Common myeloid progenitor, CD34-positive (primary cell): ENCODE data around the gene OLAH. TPM values are rescaled to one million over a fixed set of nuclear protein-coding genes. Genes with fewer than 3 reads are reported as not detected.
"Not testable (repeated sequence)": the region's sequence is repeated elsewhere in the genome, so short reads cannot be mapped to it uniquely, and the experiment has no call there.

Source experiments
- CTCF ChIA-PET: fragments of 350-600 bp; sonication (Branson Sonifier 250); formaldehyde crosslinking; loops from one replicate; lab custom pipeline; 2021; ENCODE audit warnings: antibody characterized with exemption; lab: Charles Lee
- POLR2A ChIA-PET: fragments of 350-600 bp; sonication (Branson Sonifier 250); formaldehyde crosslinking; loops from one replicate; lab custom pipeline; 2021; ENCODE audit warnings: antibody characterized with exemption; lab: Charles Lee
- DNase-seq, 3 donors: peaks; one replicate each; pipeline versions ENCODE4 v3.0.0 to v3.0.0-alpha.2; 2013
- H3K27ac ChIP-seq, 2 experiments: 1 replicate in 1 of 2; 2 replicates in 1 of 2; pipeline ENCODE4 v1.7.0; 2013; ENCODE audit warnings: inconsistent platforms in 2 of 2, low read length in 2 of 2, mild to moderate bottlenecking in 2 of 2, low read depth in 1 of 2, moderate library complexity in 1 of 2; ENCODE audit not compliant: severe bottlenecking in 2 of 2, insufficient read depth in 1 of 2, poor library complexity in 1 of 2
- H3K27me3 ChIP-seq, 5 experiments: replicated peaks in 2 of 5; 1 replicate in 3 of 5; 2 replicates in 2 of 5; pipeline versions ENCODE4 v1.6.1 to v1.7.0; 2013; ENCODE audit warnings: low read length in 4 of 5, mild to moderate bottlenecking in 2 of 5, moderate library complexity in 2 of 5, inconsistent platforms in 1 of 5; ENCODE audit not compliant: insufficient read depth in 5 of 5, control insufficient read depth in 4 of 5
- H3K36me3 ChIP-seq, 4 experiments: 1 replicate in 2 of 4; 2 replicates in 2 of 4; pipeline versions ENCODE4 v1.6.1 to v1.7.0; 2013; ENCODE audit warnings: low read length in 3 of 4, control low read depth in 1 of 4, mild to moderate bottlenecking in 1 of 4; ENCODE audit not compliant: control insufficient read depth in 4 of 4, insufficient read depth in 4 of 4
- H3K4me1 ChIP-seq, 4 experiments: 1 replicate in 3 of 4; 2 replicates in 1 of 4; pipeline versions ENCODE4 v1.6.1 to v1.7.1; 2013; ENCODE audit warnings: low read length in 3 of 4, mild to moderate bottlenecking in 3 of 4, control low read depth in 1 of 4, inconsistent platforms in 1 of 4, moderate library complexity in 1 of 4; ENCODE audit not compliant: control insufficient read depth in 4 of 4, insufficient read depth in 4 of 4; ENCODE audit errors: control extremely low read depth in 1 of 4
- H3K4me3 ChIP-seq, 7 experiments: 1 replicate in 4 of 7; 2 replicates in 3 of 7; pipeline versions ENCODE4 v1.5.1 to v1.7.0; 2013; ENCODE audit warnings: mild to moderate bottlenecking in 7 of 7, low read length in 6 of 7, moderate library complexity in 6 of 7, inconsistent platforms in 2 of 7, low read depth in 2 of 7, control low read depth in 1 of 7; ENCODE audit not compliant: insufficient read depth in 4 of 7, control insufficient read depth in 1 of 7; ENCODE audit errors: extremely low read depth in 1 of 7
- H3K9me3 ChIP-seq, 5 experiments: 1 replicate in 4 of 5; 2 replicates in 1 of 5; pipeline versions ENCODE4 v1.6.1 to v1.7.1; 2013; ENCODE audit warnings: low read length in 4 of 5, mild to moderate bottlenecking in 2 of 5, inconsistent platforms in 1 of 5, low read depth in 1 of 5, moderate library complexity in 1 of 5; ENCODE audit not compliant: control insufficient read depth in 4 of 5, insufficient read depth in 2 of 5; ENCODE audit errors: control extremely low read depth in 1 of 5
- WGBS: methylation state at CpG from one replicate; pipeline ENCODE4 v1.1.5; 2013; ENCODE audit not compliant: insufficient coverage; 5-methylcytosine and 5-hydroxymethylcytosine counted together
- polyA plus RNA-seq: library from polyadenylated mRNA; unstranded; fragments of 120-200 nt; gene quantifications from one replicate; pipeline ENCODE4 v1.2.1, GENCODE V29; 2013

The OLAH gene
- not detected for polyA plus RNA-seq

DNA sequence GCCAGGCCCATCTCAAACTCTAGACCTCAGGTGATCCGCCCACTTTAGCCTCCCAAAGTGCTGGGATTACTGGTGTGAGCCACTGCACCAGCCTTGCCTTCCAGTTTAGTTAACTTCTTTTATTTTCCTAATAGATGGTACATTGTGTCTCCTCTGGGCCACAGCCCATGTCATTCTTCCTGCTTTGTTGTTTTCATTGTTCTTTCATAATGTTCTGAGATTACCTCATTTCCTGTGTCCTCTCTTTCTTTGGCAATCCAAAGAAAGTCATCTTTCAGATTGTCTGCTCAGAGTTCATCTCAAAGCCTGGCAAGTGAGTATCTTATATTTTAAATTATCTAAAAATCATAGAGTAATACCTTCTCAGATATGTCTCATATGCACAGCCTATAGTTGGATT is at the start of gene OLAH:
Gene OLAH, plus strand, starts transcription at position 270 of the 400 bp plus-strand sequence. CDS start 3,346 bp downstream, outside the sequence.
- CTCF ChIA-PET = no interaction called here

DNA sequence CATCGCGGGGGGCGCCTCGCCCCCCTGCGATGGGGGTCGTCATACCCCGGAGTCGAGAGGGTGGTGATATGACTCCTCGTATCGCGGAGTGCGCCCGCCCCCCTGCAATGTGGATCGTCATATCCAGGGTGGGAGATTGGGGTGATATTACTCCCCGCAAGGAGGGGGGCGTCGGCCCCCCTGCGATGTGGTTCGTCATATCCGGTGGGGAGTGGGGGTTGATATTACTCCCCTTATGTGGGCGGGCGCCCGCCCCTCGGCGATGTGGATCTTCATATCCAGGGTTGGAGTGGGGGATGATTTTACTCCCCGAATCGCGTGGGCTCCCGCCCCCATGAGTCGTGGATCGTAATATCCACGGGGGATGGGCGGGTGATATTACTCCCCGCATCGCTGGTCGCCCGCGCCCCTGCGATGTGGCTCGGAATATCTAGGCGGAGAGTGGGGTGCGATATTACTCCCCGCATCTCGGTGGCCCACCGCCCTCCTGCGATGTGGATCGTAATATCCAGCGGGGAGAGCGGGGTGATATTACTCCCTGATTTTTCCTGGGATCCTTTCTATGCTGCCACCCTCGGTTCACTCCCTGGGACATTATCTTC is 47.7 kb upstream of the OLAH start:
- 67% methylated on average over 46 of the region's 50 CpGs for WGBS
- no peaks in the 10 kb centered on the region for H3K36me3 ChIP-seq
- H3K9me3 ChIP-seq = peaks cover 0 to 5% (median 0%) of the 10 kb centered on the region in 5 experiments
- peak overlapping the region in 1 of 7 experiments; percentile 41 for H3K4me3 ChIP-seq
- ChIA-PET POLR2A (no interaction called here), CTCF (no interaction called here)
- peaks cover 0 to 8% (median 1%) of the 10 kb centered on the region in 5 experiments for H3K27me3 ChIP-seq
- H3K4me1 ChIP-seq = no peaks in the 10 kb centered on the region
- DNase-seq = peak in 1 of 3 donors; percentile 33
- no peak overlapping the region for H3K27ac ChIP-seq

More for the DNA sequence above, at the start of gene OLAH:
- Histone ChIP-seq H3K27me3 (no peaks in the 10 kb centered on the region), H3K4me3 (no peak within 1 kb of the TSS), H3K9me3 (no peaks in the 10 kb centered on the region), H3K36me3 (no peaks in the 10 kb centered on the region), H3K4me1 (no peaks in the 10 kb centered on the region), H3K27ac (no peak within 1 kb of the TSS)
- POLR2A ChIA-PET = no interaction called here
- no peak for DNase-seq
- 100% methylated on average over 1 of the region's 1 CpG for WGBS

- POLR2A ChIA-PET, DNase-seq, H3K9me3 ChIP-seq, H3K4me3 ChIP-seq, H3K27ac ChIP-seq, H3K36me3 ChIP-seq, H3K4me1 ChIP-seq, CTCF ChIA-PET, H3K27me3 ChIP-seq: not testable (repeated sequence)
- WGBS = 89% methylated on average over 5 of the region's 5 CpGs
These were observed 30.2 kb upstream of the OLAH start for GRCh38 chr10:15013530-15013929.

DNA sequence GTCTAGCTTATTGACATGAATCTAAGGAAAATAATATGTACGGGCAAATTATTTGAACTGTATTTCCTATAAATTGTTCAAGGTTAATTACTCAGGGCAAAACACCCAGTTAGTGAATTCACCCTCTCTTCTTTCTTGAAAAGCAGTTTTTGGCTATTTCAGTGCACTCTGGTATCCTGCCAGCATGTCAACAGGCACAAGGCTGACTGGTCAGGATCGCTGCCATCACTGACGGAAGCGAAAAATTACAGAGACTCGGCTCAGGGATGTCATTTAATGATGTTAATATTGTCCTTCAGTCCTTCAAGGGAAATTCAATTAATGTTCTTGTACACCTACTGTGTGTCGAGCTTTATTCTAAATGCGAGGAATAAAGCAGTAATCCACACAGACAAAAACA is 28.3 kb upstream of the OLAH start:
- H3K27me3 ChIP-seq = no peaks in the 10 kb centered on the region
- no peaks in the 10 kb centered on the region for H3K9me3 ChIP-seq
- no peak overlapping the region for H3K27ac ChIP-seq
- no peak for DNase-seq
- no peak overlapping the region for H3K4me3 ChIP-seq
- CTCF ChIA-PET = interaction anchor here (0.6 kb wide), 1 partner anchor 144 kb away, joined by 3 read pairs; no protein-coding TSS in a partner anchor
- WGBS = 91% methylated on average over 6 of the region's 7 CpGs
- no peaks in the 10 kb centered on the region for H3K4me1 ChIP-seq
- POLR2A ChIA-PET = no interaction called here
- no peaks in the 10 kb centered on the region for H3K36me3 ChIP-seq

DNA sequence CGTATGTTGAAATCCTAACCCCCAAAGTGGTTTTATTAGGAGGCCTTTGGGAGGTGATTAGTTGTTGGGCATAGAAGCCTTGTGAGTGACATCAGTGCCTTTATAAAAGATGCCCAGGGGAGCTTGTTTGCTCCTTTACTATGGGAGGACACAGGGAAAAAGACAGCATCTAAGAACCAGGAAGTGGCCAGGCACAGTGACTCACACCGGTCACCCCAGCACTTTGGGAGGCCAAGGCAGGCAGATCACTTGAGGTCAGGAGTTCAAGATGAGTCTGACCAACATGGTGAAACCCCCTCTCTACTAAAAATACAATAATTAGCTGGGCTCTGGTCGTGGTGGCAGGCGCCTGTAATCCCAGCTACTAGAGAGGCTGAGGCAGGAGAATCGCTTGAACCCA is 22.8 kb upstream of the OLAH start:
- H3K36me3 ChIP-seq, H3K27me3 ChIP-seq, H3K4me3 ChIP-seq, H3K27ac ChIP-seq, DNase-seq, POLR2A ChIA-PET, CTCF ChIA-PET, H3K9me3 ChIP-seq: not testable (repeated sequence)
- WGBS = 100% methylated on average over 1 of the region's 5 CpGs
- H3K4me1 ChIP-seq = peaks cover 0 to 15% (median 7%) of the 10 kb centered on the region in 4 experiments

- POLR2A ChIA-PET = not testable (repeated sequence)
- 100% methylated on average over 2 of the region's 6 CpGs for WGBS
These were observed 20.7 kb upstream of the OLAH start for GRCh38 chr10:15023079-15023478.

DNA sequence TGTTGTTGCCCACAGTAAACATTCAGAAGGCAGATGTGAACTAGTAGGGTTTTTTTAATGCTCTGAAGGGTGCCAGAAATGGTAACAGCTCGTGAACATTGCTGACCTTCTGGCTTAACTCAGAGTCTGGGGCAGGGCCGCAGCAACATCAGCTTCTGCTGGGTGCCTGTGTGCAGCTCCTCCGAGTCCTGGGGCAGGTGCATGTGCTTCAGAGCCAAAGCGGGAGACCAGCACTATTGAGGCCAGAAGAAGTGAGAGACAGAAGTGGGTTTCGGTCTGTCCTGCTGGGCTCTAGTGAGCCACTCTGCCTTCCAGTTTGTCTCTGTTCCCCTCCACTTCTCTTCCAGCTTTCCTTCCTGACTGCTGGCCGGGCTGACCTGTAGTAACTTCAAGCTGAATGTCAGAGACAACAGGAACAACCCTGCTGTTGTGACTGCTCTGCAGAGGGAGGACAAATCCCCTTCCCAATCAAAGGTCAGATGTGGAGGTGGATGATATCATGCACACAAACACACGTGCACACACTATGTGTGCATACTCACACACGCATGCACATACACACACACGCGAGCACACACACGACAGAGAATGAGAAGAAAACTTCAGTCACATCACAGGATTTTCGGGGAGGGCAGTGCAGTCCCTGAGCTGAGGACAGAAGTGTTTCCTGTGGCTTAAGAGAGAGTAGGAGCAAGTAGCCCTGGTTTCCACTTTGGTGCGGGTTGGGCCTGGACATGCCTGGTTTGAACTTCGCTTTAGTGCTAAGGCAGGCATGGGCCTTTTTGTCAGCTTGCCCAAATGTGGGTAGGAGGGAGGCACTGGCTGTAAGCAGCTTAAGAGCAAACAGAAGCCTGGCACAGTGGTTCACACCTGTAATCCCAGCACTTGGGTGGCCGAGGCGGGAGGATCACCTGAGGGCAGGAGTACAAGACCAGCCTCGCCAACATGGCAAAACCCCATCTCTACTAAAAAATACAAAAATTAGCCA is 19.4 kb upstream of the OLAH start:
- WGBS = 90% methylated on average over 11 of the region's 17 CpGs
- H3K36me3 ChIP-seq, H3K27ac ChIP-seq, H3K4me3 ChIP-seq, H3K27me3 ChIP-seq, CTCF ChIA-PET, H3K9me3 ChIP-seq, POLR2A ChIA-PET: not testable (repeated sequence)
- peak in 1 of 3 donors; percentile 3 for DNase-seq
- peaks cover 0 to 15% (median 7%) of the 10 kb centered on the region in 4 experiments for H3K4me1 ChIP-seq

More at GRCh38 chr10:15023079-15023478, 20.7 kb upstream of the OLAH start:
- H3K27me3 ChIP-seq, H3K9me3 ChIP-seq, CTCF ChIA-PET, H3K4me3 ChIP-seq, H3K36me3 ChIP-seq, DNase-seq, H3K27ac ChIP-seq: not testable (repeated sequence)
- peaks cover 0 to 15% (median 7%) of the 10 kb centered on the region in 4 experiments for H3K4me1 ChIP-seq
